Stimulated activated naive CD8-positive, alpha-beta T cell treated with anti-CD3 and anti-CD28 coated beads, Interleukin-15, amount 100 ng/mL, for 72 hours (primary cell): Measurements from ENCODE around the gene FAIM.
"Not testable (repeated sequence)": the region's sequence is repeated elsewhere in the genome, so short reads cannot be mapped to it uniquely, and the experiment has no call there.

Source experiments
- ATAC-seq: fragments of 150-1000 bp; cut with Tn5 transposase; 2 replicates; pipeline ENCODE4 v1.10.0; 2021; ENCODE audit warnings: mild to moderate bottlenecking, moderate library complexity
- DNase-seq, 2 donors: peaks; one replicate each; pipeline ENCODE4 v3.0.0; 2021 to 2022
- H3K27ac Mint-ChIP-seq, 2 donors: one replicate each; pipeline ENCODE4 v1.8.0; 2022; ENCODE audit warnings: mild to moderate bottlenecking in 2 of 2, mixed read lengths in 2 of 2, moderate library complexity in 2 of 2
- H3K27me3 Mint-ChIP-seq: one replicate; pipeline ENCODE4 v1.8.0; 2022; ENCODE audit warnings: mixed read lengths
- H3K4me1 Mint-ChIP-seq: one replicate; pipeline ENCODE4 v1.8.0; 2022; ENCODE audit warnings: mild to moderate bottlenecking, mixed read lengths
- H3K4me3 Mint-ChIP-seq, 2 donors: one replicate each; pipeline ENCODE4 v1.8.0; 2022; ENCODE audit warnings: mild to moderate bottlenecking in 2 of 2, mixed read lengths in 2 of 2, moderate library complexity in 1 of 2
- H3K9me3 Mint-ChIP-seq, 2 donors: one replicate each; pipeline ENCODE4 v1.8.0; 2022; ENCODE audit warnings: mixed read lengths in 2 of 2

FAIM gene

GRCh38 chr3:138594150-138594934 lies 14.2 kb upstream of the FAIM start, which contains the start of gene CEP70:
Gene CEP70 (minus strand): TSS chr3:138594260. CDS start chr3:138572927, 21,333 bp downstream.
- ATAC-seq, result peak; percentile 92
- peaks cover 9% of the 10 kb centered on the region for H3K4me1 Mint-ChIP-seq
- H3K4me3 Mint-ChIP-seq, result peak within 1 kb of the TSS; percentile 97 to 100
- DNase-seq, result peak; percentile 91 to 94
- no peaks in the 10 kb centered on the region for H3K27me3 Mint-ChIP-seq
- H3K27ac Mint-ChIP-seq, result peak within 1 kb of the TSS; percentile 97 to 99
- no peaks in the 10 kb centered on the region for H3K9me3 Mint-ChIP-seq

DNA sequence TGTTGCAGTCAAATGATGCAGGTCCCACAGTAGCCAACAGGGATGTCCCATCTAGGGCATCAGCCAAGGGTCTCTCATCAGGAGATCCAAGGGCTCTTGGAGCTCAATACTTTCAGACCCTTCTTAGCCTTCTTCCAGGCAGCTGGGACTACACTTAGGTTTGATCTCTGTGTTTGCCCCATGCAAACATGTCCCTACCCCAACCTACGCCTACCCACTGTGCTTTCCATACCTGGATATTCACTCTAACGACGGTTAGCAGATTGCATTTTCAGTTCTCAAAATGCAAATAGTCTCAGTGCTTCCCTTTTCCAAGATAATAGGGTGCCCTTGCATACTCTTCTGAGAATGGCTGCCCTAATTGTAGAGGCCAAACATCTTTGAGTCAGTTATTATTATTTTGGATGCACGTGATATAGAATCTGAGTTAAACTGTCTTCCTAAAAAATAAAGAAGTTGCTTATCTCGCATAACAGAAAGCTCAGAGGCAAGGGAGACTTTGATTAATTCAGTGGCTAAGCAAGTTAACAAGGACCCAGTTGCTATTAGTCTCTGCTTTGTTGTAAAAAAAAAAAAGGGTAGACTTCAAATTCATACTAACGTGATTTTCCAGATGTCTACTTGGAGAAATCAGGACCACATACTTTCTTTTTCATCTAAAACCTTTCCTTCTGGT lies 13.5 kb upstream of the FAIM start:
- ATAC-seq (no peak), DNase-seq (no peak)
- peak overlapping the region; percentile 97 to 100 for H3K4me3 Mint-ChIP-seq
- no peaks in the 10 kb centered on the region for H3K9me3 Mint-ChIP-seq
- H3K27me3 Mint-ChIP-seq, result no peaks in the 10 kb centered on the region
- peak overlapping the region; percentile 97 to 99 for H3K27ac Mint-ChIP-seq
- H3K4me1 Mint-ChIP-seq, result peaks cover 9% of the 10 kb centered on the region

- H3K27me3 Mint-ChIP-seq, ATAC-seq, DNase-seq, H3K9me3 Mint-ChIP-seq, H3K4me1 Mint-ChIP-seq, H3K27ac Mint-ChIP-seq, H3K4me3 Mint-ChIP-seq: not testable (repeated sequence)
These were observed 11.2 kb upstream of the FAIM start for GRCh38 chr3:138597186-138597976.

DNA sequence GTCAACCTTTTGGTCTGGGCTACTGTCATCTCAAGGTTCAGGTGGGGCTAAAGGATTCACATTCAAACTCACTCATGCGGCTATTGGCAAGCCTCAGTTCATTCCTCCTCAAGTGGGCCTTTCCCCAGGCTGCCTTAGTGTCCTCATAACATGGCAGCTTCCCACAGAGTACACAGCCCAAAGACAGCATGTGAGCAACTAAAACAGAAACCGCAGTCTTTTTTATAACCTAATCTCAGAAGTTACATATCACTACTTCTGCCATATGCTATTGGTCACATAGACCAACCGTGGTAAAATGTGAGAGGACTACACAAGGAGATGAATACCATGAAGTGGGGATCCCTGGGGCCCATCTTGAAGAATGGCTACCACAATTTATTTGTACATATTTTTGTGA lies 10.0 kb upstream of the FAIM start:
- no peak overlapping the region for H3K27ac Mint-ChIP-seq
- no peaks in the 10 kb centered on the region for H3K27me3 Mint-ChIP-seq
- peaks cover 0 to 17% of the 10 kb centered on the region in 2 donors for H3K9me3 Mint-ChIP-seq
- ATAC-seq, result no peak
- no peak for DNase-seq
- no peak overlapping the region for H3K4me3 Mint-ChIP-seq
- peaks cover 9% of the 10 kb centered on the region for H3K4me1 Mint-ChIP-seq

DNA sequence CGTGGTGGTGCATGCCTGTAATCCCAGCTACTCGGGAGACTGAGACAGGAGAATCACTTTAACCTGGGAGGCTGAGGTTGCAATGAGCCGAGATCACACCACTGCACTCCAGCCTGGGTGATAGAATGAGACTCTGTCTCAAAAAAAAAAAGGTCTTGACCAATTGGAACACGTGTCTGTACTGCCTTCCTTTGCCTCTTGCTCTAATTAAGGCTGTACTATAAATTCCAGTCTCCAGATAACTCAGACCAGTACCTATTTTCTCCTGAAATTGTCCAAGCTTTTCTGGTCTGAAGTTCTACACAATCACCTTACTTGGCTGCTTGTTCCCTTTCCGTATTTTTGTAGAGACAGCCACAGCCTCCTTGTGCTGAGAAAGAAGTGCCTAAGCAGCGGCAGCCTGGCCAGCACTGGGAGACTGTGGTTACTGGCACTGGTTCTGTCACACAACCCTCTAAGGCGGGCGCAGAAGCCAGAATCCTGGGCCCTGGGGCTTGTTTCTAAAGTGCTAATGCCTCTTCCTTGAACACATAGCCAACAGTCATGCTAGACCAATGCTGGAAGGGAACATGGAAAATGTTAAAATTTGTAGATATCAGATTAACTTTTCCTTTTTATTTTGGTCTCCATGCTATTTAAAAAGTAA lies 8.3 kb upstream of the FAIM start:
- Mint-ChIP-seq H3K9me3 (peaks cover 0 to 17% of the 10 kb centered on the region in 2 donors), H3K27me3 (no peaks in the 10 kb centered on the region), H3K4me3 (no peak overlapping the region), H3K4me1 (peaks cover under 1% of the 10 kb centered on the region), H3K27ac (no peak overlapping the region)
- no peak for DNase-seq
- no peak for ATAC-seq

DNA sequence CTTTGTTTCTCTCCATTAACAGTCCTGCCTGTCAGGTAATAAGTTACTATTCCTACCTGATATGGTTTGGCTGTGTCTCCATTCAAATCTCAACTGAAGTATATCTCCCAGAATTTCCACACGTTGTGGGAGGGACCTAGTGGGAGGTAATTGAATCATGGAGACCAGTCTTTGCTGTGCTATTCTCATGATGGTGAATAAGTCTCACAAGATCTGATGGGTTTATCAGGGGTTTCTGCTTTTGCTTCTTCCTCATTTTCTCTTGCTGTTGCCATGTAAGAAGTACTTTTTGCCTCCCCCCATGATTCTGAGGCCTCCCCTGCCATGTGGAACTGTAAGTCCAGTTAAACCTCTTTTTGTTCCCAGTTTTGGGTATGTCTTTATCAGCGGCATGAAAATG lies 6.9 kb upstream of the FAIM start:
- not testable (repeated sequence) for H3K4me1 Mint-ChIP-seq, H3K27me3 Mint-ChIP-seq, H3K4me3 Mint-ChIP-seq, ATAC-seq, DNase-seq, H3K27ac Mint-ChIP-seq
- peaks cover 0 to 17% of the 10 kb centered on the region in 2 donors for H3K9me3 Mint-ChIP-seq

DNA sequence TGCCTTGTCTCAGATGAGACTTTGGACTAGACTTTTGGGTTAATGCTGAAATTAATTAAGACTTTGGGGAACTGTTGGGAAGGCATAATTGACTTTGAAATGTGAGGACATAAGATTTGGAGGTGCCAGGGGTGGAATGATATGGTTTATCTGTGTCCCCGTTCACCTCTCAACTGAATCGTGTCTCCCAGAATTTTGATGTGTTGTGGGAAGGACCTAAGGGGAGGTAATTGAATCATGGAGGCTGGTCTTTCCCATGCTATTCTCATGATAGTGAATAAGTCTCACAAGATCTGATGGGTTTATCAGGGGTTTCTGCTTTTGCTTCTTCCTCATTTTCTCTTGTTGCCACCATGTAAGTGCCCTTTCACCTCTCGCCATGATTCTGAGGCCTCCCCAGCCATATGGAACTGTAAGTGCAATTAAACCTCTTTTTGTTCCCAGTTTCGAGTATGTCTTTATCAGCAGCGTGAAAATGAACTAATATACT lies 4.4 kb upstream of the FAIM start:
- not testable (repeated sequence) for DNase-seq, ATAC-seq, H3K4me3 Mint-ChIP-seq, H3K27ac Mint-ChIP-seq, H3K4me1 Mint-ChIP-seq, H3K27me3 Mint-ChIP-seq
- H3K9me3 Mint-ChIP-seq, result peaks cover 0 to 17% of the 10 kb centered on the region in 2 donors

GRCh38 chr3:138609898-138610266 lies 1.3 kb downstream of the FAIM start:
- Mint-ChIP-seq H3K27ac (peak overlapping the region in 1 of 2 donors; percentile 99), H3K27me3 (no peaks in the 10 kb centered on the region)
- no peak for ATAC-seq

GRCh38 chr3:138615462-138615861 lies 6.9 kb downstream of the FAIM start:
- DNase-seq (no peak), ATAC-seq (no peak)
- no peak overlapping the region for H3K4me3 Mint-ChIP-seq
- H3K4me1 Mint-ChIP-seq, result peaks cover 6% of the 10 kb centered on the region
- H3K9me3 Mint-ChIP-seq, result no peaks in the 10 kb centered on the region
- no peaks in the 10 kb centered on the region for H3K27me3 Mint-ChIP-seq
- H3K27ac Mint-ChIP-seq, result no peak overlapping the region

More at GRCh38 chr3:138609898-138610266, 1.3 kb downstream of the FAIM start:
- DNase-seq, result no peak
- peaks cover 25% of the 10 kb centered on the region for H3K4me1 Mint-ChIP-seq
- no peaks in the 10 kb centered on the region for H3K9me3 Mint-ChIP-seq
- peak overlapping the region; percentile 81 to 95 for H3K4me3 Mint-ChIP-seq

GRCh38 chr3:138620431-138620830 lies 11.9 kb downstream of the FAIM start:
- Mint-ChIP-seq H3K4me1 (peaks cover 5% of the 10 kb centered on the region), H3K4me3 (no peak overlapping the region), H3K9me3 (no peaks in the 10 kb centered on the region), H3K27ac (no peak overlapping the region), H3K27me3 (no peaks in the 10 kb centered on the region)
- ATAC-seq (no peak), DNase-seq (no peak)

- Mint-ChIP-seq H3K27me3 (no peaks in the 10 kb centered on the region), H3K9me3 (no peaks in the 10 kb centered on the region), H3K4me1 (peaks cover 10% of the 10 kb centered on the region), H3K27ac (no peak overlapping the region), H3K4me3 (no peak overlapping the region)
- DNase-seq (no peak), ATAC-seq (no peak)
These were observed 15.9 kb downstream of the FAIM start for GRCh38 chr3:138624518-138624917.

DNA sequence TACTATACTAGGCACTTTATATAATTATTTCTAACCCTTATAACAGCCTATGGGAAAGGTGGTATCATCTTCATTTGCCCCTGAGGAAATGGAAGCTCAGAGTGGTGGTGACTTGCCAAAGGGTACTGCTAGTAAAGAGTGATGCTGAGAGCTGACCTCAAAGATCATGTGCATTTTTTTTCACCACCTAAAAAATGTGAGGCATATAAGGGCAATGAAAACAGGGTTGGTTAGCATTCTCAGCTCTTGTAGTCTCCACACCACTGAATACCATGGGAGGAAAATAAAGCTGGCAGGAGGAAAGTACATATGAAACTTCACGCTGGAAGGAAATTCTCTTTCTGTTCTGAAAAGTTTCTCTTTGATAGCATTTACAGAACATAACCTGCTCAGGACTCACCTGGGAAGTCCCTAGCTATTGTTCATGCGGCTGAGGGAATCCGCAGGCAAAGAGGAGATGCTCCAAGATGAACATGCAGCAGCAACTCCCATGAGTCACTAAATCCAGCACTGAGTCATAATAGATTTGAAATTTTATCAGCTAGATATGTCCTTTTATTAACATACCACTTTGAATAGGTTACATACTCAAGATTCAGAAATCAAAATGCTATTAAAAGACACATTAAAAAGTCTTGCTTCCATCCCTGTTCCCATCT lies 17.3 kb downstream of the FAIM start:
- Mint-ChIP-seq H3K27ac (no peak overlapping the region), H3K4me1 (peaks cover 10% of the 10 kb centered on the region), H3K9me3 (no peaks in the 10 kb centered on the region), H3K4me3 (no peak overlapping the region), H3K27me3 (no peaks in the 10 kb centered on the region)
- no peak for DNase-seq
- no peak for ATAC-seq

DNA sequence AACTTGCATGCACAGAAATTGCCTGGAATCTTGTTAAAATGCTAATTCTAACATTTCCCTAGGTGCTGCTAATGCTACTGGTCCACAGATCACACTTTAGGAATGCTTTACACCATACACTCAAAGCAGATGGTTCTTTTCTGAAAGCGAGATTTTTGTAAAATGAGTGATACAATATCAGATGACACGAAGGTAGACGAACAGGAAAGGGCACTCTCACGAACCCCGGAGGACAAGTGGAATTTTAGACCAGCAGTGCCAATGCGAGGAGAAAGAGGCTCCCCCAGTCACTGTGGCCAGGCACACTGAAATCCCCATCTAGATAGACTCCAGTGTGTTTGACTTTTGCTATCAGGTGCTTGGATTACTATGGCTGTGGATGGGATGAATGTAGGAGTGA lies 21.0 kb downstream of the FAIM start:
- ATAC-seq, result no peak
- H3K27ac Mint-ChIP-seq, result no peak overlapping the region
- no peak for DNase-seq

GRCh38 chr3:138638641-138639040 lies 30.1 kb downstream of the FAIM start:
- ATAC-seq (no peak), DNase-seq (no peak)
- Mint-ChIP-seq H3K4me1 (no peaks in the 10 kb centered on the region), H3K27ac (no peak overlapping the region), H3K9me3 (peaks cover 29 to 35% of the 10 kb centered on the region in 2 donors), H3K4me3 (no peak overlapping the region), H3K27me3 (no peaks in the 10 kb centered on the region)

More for the DNA sequence above, 21.0 kb downstream of the FAIM start:
- H3K9me3 Mint-ChIP-seq, result no peaks in the 10 kb centered on the region
- no peaks in the 10 kb centered on the region for H3K27me3 Mint-ChIP-seq
- no peak overlapping the region for H3K4me3 Mint-ChIP-seq
- peaks cover 5% of the 10 kb centered on the region for H3K4me1 Mint-ChIP-seq

GRCh38 chr3:138640537-138640936 lies 32.0 kb downstream of the FAIM start:
- H3K4me3 Mint-ChIP-seq, result no peak overlapping the region
- no peaks in the 10 kb centered on the region for H3K4me1 Mint-ChIP-seq
- ATAC-seq (no peak), DNase-seq (no peak)
- H3K9me3 Mint-ChIP-seq, result peaks cover 43 to 51% of the 10 kb centered on the region in 2 donors
- no peaks in the 10 kb centered on the region for H3K27me3 Mint-ChIP-seq
- H3K27ac Mint-ChIP-seq, result no peak overlapping the region
